ENCODE measurements around the gene LRRC37A2.
"Not testable (repeated sequence)": the region's sequence is repeated elsewhere in the genome, so short reads cannot be mapped to it uniquely, and the experiment has no call there.

LRRC37A2 gene

GRCh38 chr17:46598344-46598931 lies 86.2 kb downstream of the LRRC37A2 start:
- not testable (repeated sequence) for DNase-seq

GRCh38 chr17:46600767-46601166 lies 88.5 kb downstream of the LRRC37A2 start:
- DNase-seq: not testable (repeated sequence)

GRCh38 chr17:46603125-46603524 lies 90.9 kb downstream of the LRRC37A2 start:
- DNase-seq: not testable (repeated sequence)
